ENCODE data around the gene DLEC1. TPM values are rescaled to one million over a fixed set of nuclear protein-coding genes. Genes with fewer than 3 reads are reported as not detected.

Gene DLEC1
- total RNA-seq, 4 donors from 2014 or later = 0.07 to 0.78 (median 0.16) TPM

- Histone ChIP-seq H3K4me3 (peak overlapping the region; percentile 55 to 57), H3K27me3 (no peaks in the 10 kb centered on the region), H3K27ac (peak overlapping the region in 3 of 4 donors; percentile 71 to 82 (median 71)), H3K9me3 (no peaks in the 10 kb centered on the region), H3K4me1 (peaks cover 0 to 47% (median 9%) of the 10 kb centered on the region in 3 donors), H3K36me3 (no peaks in the 10 kb centered on the region)
- TF ChIP-seq POLR2A (IDR thresholded peaks at IDR 0.05) = peak; percentile 55 to 67
- no peak for TF ChIP-seq EP300 (IDR thresholded peaks at IDR 0.05)
- peak in 2 of 4 experiments; percentile 2 to 39 for TF ChIP-seq CTCF (IDR thresholded peaks at IDR 0.05)
- peak; percentile 77 for TF ChIP-seq POLR2AphosphoS5 (IDR thresholded peaks at IDR 0.05)
- peak; percentile 66 for ATAC-seq
- 0 to 2% methylated on average over 2 to 16 of the region's 49 CpGs for WGBS, 2 donors (ENCODE audit: low coverage in 1 of 2)
Measured at GRCh38 chr3:37993820-37994638, 45.0 kb upstream of the DLEC1 start.

GRCh38 chr3:37994639-37994972, 44.4 kb upstream of the DLEC1 start:
- H3K9me3 ChIP-seq = no peaks in the 10 kb centered on the region
- H3K27me3 ChIP-seq = no peaks in the 10 kb centered on the region
- TF ChIP-seq POLR2AphosphoS5 (IDR thresholded peaks at IDR 0.05) (no peak), EP300 (IDR thresholded peaks at IDR 0.05) (no peak), CTCF (IDR thresholded peaks at IDR 0.05) (no peak)
- H3K4me3 ChIP-seq = peak overlapping the region; percentile 55 to 57
- no peaks in the 10 kb centered on the region for H3K36me3 ChIP-seq
- 12 to 29% methylated on average over 2 of the region's 2 CpGs for WGBS, 2 donors (ENCODE audit: low coverage in 1 of 2)
- peak overlapping the region in 3 of 4 donors; percentile 71 to 82 (median 71) for H3K27ac ChIP-seq
- no peak for ATAC-seq
- H3K4me1 ChIP-seq = peaks cover 0 to 52% (median 9%) of the 10 kb centered on the region in 3 donors

- Histone ChIP-seq H3K9me3 (no peaks in the 10 kb centered on the region), H3K4me1 (peaks cover 0 to 52% (median 9%) of the 10 kb centered on the region in 3 donors), H3K36me3 (no peaks in the 10 kb centered on the region), H3K4me3 (no peak overlapping the region), H3K27ac (no peak overlapping the region), H3K27me3 (no peaks in the 10 kb centered on the region)
- no peak for ATAC-seq
- TF ChIP-seq POLR2A (IDR thresholded peaks at IDR 0.05) (no peak), POLR2AphosphoS5 (IDR thresholded peaks at IDR 0.05) (no peak), EP300 (IDR thresholded peaks at IDR 0.05) (no peak), CTCF (IDR thresholded peaks at IDR 0.05) (no peak)
- 90 to 92% methylated on average over 4 to 5 of the region's 10 CpGs for WGBS, 2 donors (ENCODE audit: low coverage in 1 of 2)
Measured at GRCh38 chr3:37995652-37996641, 43.1 kb upstream of the DLEC1 start.

GRCh38 chr3:37996785-37997301, 42.2 kb upstream of the DLEC1 start:
- 11 to 25% methylated on average over 3 to 4 of the region's 7 CpGs for WGBS, 2 donors (ENCODE audit: low coverage in 1 of 2)

More at GRCh38 chr3:37996785-37997301, 42.2 kb upstream of the DLEC1 start:
- no peak for ATAC-seq
- Histone ChIP-seq H3K9me3 (no peaks in the 10 kb centered on the region), H3K4me1 (peaks cover 0 to 52% (median 9%) of the 10 kb centered on the region in 3 donors), H3K36me3 (peaks cover 0 to 7% of the 10 kb centered on the region in 2 donors), H3K27ac (peak overlapping the region in 2 of 4 donors; percentile 91 to 92), H3K27me3 (no peaks in the 10 kb centered on the region), H3K4me3 (no peak overlapping the region)
- no peak for TF ChIP-seq EP300 (IDR thresholded peaks at IDR 0.05)
- peak in 3 of 4 experiments; percentile 85 to 93 (median 90) for TF ChIP-seq CTCF (IDR thresholded peaks at IDR 0.05)
- no peak for TF ChIP-seq POLR2A (IDR thresholded peaks at IDR 0.05)

Data from gastroesophageal sphincter (tissue), 4 donors.